Ovary (tissue), 9 donors: ENCODE measurements around the gene GMPS. TPM values are rescaled to one million over a fixed set of nuclear protein-coding genes. Genes with fewer than 3 reads are reported as not detected.
A peak's percentile ranks its signal among the peaks of the same experiment; 100 is the strongest.
"Not testable (repeated sequence)": the region's sequence is repeated elsewhere in the genome, so short reads cannot be mapped to it uniquely, and the experiment has no call there.

Experiments used
- DNase-seq, 5 donors: peaks; one replicate each; pipeline ENCODE4 v3.0.0-alpha.2; 2019 to 2020
- H3K27ac ChIP-seq, 2 donors: fragments of 200-600 bp; one replicate each; pipeline versions ENCODE4 v1.5.1 to v1.8.0; 2019 to 2022
- H3K27me3 ChIP-seq: fragments of 200-600 bp; one replicate; pipeline ENCODE4 v1.8.0; 2022
- H3K36me3 ChIP-seq: fragments of 200-600 bp; sonication (generic); one replicate; pipeline ENCODE4 v1.5.1; 2019
- H3K4me1 ChIP-seq: one replicate; pipeline ENCODE4 v1.8.1; 2013; ENCODE audit warnings: mild to moderate bottlenecking, moderate library complexity; ENCODE audit not compliant: insufficient read depth
- H3K4me3 ChIP-seq: fragments of 200-600 bp; sonication (generic); one replicate; pipeline ENCODE4 v1.5.1; 2017
- H3K9me3 ChIP-seq, 2 donors: fragments of 200-600 bp in 1 of 2; sonication (generic) in 1 of 2; one replicate each; pipeline versions ENCODE4 v1.5.1 to v1.8.1; 2013 to 2019; ENCODE audit warnings: mild to moderate bottlenecking in 1 of 2, moderate library complexity in 1 of 2
- EP300 ChIP-seq: sonication (generic); formaldehyde crosslinking; IDR thresholded peaks from one replicate; pipeline ENCODE4 v1.6.1; 2017; ENCODE audit warnings: antibody characterized with exemption
- POLR2A ChIP-seq: fragments of 450-650 bp; IDR thresholded peaks from one replicate; pipeline ENCODE4 v1.6.1; 2017; ENCODE audit warnings: antibody characterized with exemption, mild to moderate bottlenecking, moderate library complexity
- WGBS, 3 donors: extraction: QIAGEN DNeasy Blood & Tissue Kit in 1 of 3; methylation state at CpG; one replicate each; pipeline versions ENCODE4 v1.1.5 to v1.1.7; 2013 to 2017; 5-methylcytosine and 5-hydroxymethylcytosine counted together
- intact Hi-C, 4 donors: fragments of 100-400 bp; cut with DNase I; formaldehyde crosslinking; loops; one replicate each; pipeline versions ENCODE4 v1.11.0 to v1.15.1; 2022 to 2023
- polyA plus RNA-seq, 2 donors: library from polyadenylated mRNA; stranded (reverse); fragments of 200-250 nt in 1 of 2; fragments of 350-450 nt in 1 of 2; fragmentation: Illumina TruSeq in 1 of 2; extraction: RNeasy Lipid Tissue Mini Kit (QIAGEN cat#74804) in 1 of 2; gene quantifications; one replicate each; pipeline ENCODE4 v1.2.3, GENCODE V29; 2013 to 2014
- total RNA-seq, 7 donors: library from RNA; depleted of rRNA in 2 of 7; stranded (reverse); fragments of >200 nt in 2 of 7; fragmentation: NEBNext Ultra II Directional in 3 of 7; extraction: Animal tissue kit (Norgen Biotek cat#: 25700) in 3 of 7; gene quantifications; one replicate each; pipeline versions ENCODE4 v1.1.0 to v1.2.4, GENCODE V29; 2016 to 2023
- TF ChIP-seq, protein P1 (sequence below), 3 donors: fragments of 450-650 bp in 2 of 3; fragments of 200-600 bp in 1 of 3; IDR thresholded peaks; one replicate each; pipeline versions ENCODE4 v1.5.1 to v1.8.0; 2016 to 2022; ENCODE audit warnings: antibody characterized with exemption in 3 of 3, mild to moderate bottlenecking in 1 of 3
- donor health status: DM: no; HTN: no; CAD: no; lungs with moderate emphysema.
- donor health status: DM: no; HTN: no; CAD: no.
- donor health status: Bipolar disorder and iron deficiency.
- donor health status: DM: yes; HTN: yes; CAD: no.
- donor health status: DM: no; HTN: no; CAD: no.
- donor health status: DM: yes; HTN: yes; CAD: no.

The GMPS gene
- total and polyA plus RNA-seq, 9 donors, result 16.2 to 62.1 (median 48.8) TPM

DNA sequence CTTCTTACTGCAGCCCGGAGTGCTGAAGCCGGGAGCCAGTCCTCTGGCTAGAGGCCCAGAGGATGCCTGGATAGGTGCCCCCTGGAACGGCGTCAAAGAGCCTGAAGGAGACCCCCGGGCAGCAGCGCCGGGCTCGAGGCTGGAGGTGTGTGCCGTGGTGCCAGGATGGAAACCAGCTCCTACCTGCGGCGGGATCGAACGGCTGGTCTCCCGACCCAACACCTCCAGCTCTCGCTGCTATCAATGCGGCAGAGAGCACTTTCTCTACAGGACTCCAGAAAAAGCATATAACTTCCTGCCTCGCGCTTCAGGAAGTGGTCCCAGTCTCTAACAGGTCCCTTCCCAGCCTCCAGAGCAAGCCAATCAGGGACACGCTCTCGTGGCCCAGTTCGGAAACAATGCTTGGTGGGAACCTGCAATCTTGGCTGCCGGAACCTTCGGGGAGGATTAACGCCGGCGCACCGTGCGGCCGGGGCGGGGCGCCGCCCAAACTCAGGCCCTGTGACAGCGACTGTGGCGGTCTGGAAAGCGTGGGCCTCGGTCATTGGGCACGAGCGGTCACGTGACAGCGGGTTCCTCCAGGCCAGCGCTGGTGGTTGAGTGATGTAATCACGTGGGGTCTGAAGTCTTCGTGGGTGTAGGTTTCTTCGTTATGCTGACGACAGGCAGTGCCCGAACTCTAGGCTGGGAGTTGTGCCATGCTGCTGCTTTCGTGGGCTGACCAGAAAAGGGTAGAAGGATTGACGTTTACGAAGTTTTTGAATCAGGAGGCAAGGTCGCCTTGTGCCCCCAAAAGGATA lies 16.1 kb upstream of the GMPS start, which contains the start of gene SLC33A1:
TSS of gene SLC33A1 (minus strand) at position 287 of the 800 bp plus-strand sequence. CDS start 430 bp downstream, outside the sequence.
- peak; percentile 98 to 99 (median 99) for DNase-seq
- Histone ChIP-seq H3K9me3 (no peaks in the 10 kb centered on the region), H3K27ac (peak within 1 kb of the TSS; percentile 3 to 86), H3K4me1 (peaks cover 20% of the 10 kb centered on the region), H3K27me3 (no peaks in the 10 kb centered on the region), H3K36me3 (no peaks in the 10 kb centered on the region), H3K4me3 (peak within 1 kb of the TSS; percentile 99)
- 0 to 1% (median 0%) methylated on average over 46 to 50 of the region's 50 CpGs for WGBS, 3 donors
- intact Hi-C loops, result loop anchor here in 2 of 4 donors (2.0 to 5.0 kb wide), 2 partner anchors 16 to 47 kb away; partner anchors contain the start of genes C3orf33 (in 1 of the 2) and GMPS (in 1 of the 2)
- no peak for TF ChIP-seq EP300
- TF ChIP-seq POLR2A, result peak; percentile 82

GRCh38 chr3:155859859-155860258 lies 10.6 kb upstream of the GMPS start:
- Histone ChIP-seq H3K27ac (no peak overlapping the region), H3K4me1 (no peaks in the 10 kb centered on the region), H3K4me3 (no peak overlapping the region), H3K9me3 (no peaks in the 10 kb centered on the region), H3K27me3 (no peaks in the 10 kb centered on the region), H3K36me3 (no peaks in the 10 kb centered on the region)
- DNase-seq, result no peak
- WGBS, 3 donors, result 0 to 2% (median 0%) methylated on average over 2 of the region's 2 CpGs
- no peak for TF ChIP-seq EP300
- TF ChIP-seq, protein P1, sequence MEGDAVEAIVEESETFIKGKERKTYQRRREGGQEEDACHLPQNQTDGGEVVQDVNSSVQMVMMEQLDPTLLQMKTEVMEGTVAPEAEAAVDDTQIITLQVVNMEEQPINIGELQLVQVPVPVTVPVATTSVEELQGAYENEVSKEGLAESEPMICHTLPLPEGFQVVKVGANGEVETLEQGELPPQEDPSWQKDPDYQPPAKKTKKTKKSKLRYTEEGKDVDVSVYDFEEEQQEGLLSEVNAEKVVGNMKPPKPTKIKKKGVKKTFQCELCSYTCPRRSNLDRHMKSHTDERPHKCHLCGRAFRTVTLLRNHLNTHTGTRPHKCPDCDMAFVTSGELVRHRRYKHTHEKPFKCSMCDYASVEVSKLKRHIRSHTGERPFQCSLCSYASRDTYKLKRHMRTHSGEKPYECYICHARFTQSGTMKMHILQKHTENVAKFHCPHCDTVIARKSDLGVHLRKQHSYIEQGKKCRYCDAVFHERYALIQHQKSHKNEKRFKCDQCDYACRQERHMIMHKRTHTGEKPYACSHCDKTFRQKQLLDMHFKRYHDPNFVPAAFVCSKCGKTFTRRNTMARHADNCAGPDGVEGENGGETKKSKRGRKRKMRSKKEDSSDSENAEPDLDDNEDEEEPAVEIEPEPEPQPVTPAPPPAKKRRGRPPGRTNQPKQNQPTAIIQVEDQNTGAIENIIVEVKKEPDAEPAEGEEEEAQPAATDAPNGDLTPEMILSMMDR (IDR thresholded peaks at IDR 0.05), result peak in 1 of 3 donors; percentile 10
- no peak for TF ChIP-seq POLR2A
- intact Hi-C loops, result no loop called here

DNA sequence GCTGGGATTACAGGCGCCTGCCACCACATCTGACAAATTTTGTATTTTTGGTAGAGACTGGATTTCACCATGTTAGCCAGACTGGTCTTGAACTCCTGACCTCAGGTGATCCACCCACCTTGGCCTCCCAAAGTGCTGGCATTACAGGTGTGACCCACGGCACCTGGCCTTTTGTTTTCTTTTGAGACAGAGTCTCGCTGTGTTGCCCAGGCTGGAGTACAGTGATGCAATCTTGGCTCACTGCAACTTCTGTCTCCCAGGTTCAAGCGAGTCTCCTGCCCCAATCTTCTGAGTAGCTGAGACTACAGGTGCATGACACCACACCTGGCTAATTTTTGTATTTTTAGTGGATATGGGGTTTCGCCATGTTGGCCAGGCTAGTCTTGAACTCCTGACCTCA lies 10.0 kb upstream of the GMPS start:
- H3K4me3 ChIP-seq, H3K27me3 ChIP-seq, DNase-seq, H3K36me3 ChIP-seq, H3K4me1 ChIP-seq, intact Hi-C loops, H3K27ac ChIP-seq, H3K9me3 ChIP-seq: not testable (repeated sequence)
- WGBS, 3 donors, result 84 to 91% (median 86%) methylated on average over 5 of the region's 5 CpGs

DNA sequence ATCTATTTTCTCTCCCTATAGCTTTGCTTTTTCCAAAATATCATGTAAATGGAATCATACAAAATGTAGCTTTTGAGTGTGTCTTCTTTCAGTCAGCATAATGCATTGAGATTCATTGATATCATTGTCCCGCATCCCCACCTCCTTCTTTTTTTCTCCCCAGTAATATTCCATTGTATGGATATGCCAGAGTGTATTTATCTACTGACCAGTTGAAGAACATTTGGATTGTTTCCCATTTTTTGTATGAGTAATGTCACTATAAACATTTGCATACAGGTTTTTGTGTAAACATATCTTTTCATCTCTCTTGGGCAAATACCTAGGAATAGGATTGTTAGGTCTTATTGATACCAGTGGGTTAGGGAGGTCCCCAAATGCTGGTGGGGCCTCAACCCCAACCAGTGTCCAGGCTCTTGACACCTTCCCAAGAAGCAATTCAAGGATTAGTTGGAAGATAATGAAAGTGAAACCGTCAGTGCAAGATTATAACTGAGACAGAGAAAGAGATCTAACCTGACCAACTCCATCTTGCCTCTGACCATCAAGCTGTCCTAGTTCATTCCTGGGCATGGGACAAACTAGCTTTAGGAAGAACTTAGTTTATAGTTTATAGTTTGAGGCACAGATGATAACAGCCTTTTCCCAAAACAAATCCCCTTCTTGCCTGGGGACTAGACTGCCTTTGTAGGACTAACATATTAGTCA lies 8.8 kb upstream of the GMPS start:
- no peak for DNase-seq
- Histone ChIP-seq H3K27me3 (no peaks in the 10 kb centered on the region), H3K9me3 (no peaks in the 10 kb centered on the region), H3K36me3 (no peaks in the 10 kb centered on the region), H3K4me1 (no peaks in the 10 kb centered on the region), H3K4me3 (no peak overlapping the region), H3K27ac (no peak overlapping the region)
- intact Hi-C loops, result no loop called here
- TF ChIP-seq, protein P1 (IDR thresholded peaks at IDR 0.05), result no peak
- no peak for TF ChIP-seq POLR2A
- no peak for TF ChIP-seq EP300
- WGBS, 3 donors, result 73 to 84% (median 83%) methylated on average over 2 of the region's 2 CpGs

DNA sequence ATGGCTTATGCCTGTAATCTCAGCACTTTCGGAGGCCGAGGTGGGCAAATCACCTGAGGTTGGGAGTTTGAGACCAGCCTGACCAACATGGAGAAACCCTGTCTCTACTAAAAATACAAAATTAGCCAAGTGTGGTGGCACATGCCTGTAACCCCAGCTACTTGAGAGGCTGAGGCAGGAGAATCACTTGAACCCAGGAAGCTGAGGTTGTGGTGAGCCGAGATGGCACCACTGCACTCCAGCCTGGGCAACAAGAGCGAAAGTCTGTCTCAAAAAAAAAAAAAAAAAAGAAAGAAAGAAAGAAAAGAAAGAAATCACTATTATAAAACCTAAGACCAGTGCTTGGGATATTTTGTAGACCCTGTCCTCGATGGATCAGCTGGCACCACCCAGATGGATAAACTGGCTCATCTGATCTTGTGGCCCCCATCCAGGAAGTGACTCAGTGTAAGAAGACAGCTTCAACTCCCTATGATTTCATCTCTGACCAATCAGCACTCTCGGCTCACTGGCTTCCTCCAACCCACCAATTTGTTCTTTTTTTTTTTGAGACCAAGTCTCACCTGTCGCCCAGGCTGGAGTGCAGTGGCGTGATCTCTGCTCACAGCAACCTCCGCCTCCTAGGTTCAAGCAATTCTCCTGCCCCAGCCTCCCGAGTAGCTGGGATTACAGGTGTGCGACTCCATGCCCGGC lies 8.0 kb upstream of the GMPS start:
- H3K9me3 ChIP-seq, H3K27ac ChIP-seq, H3K4me3 ChIP-seq, intact Hi-C loops, H3K36me3 ChIP-seq, H3K27me3 ChIP-seq, H3K4me1 ChIP-seq, DNase-seq: not testable (repeated sequence)
- WGBS, 3 donors, result 86 to 91% (median 89%) methylated on average over 12 of the region's 12 CpGs
